H9 (cell line): ENCODE data around the gene CPXM2. TPM values are rescaled to one million over a fixed set of nuclear protein-coding genes. Genes with fewer than 3 reads are reported as not detected.

Experiments
- DNase-seq: peaks from one replicate; pipeline ENCODE4 v3.0.0-alpha.2; 2017
- H2AFZ ChIP-seq: one replicate; pipeline ENCODE4 v1.6.1; 2013; ENCODE audit warnings: mild to moderate bottlenecking, low read length, control low read depth, moderate library complexity
- H2AK5ac ChIP-seq: 2 replicates; pipeline ENCODE4 v1.6.1; 2013; ENCODE audit warnings: low read length, control low read depth, mixed read lengths; ENCODE audit not compliant: insufficient read length
- H2BK120ac ChIP-seq: one replicate; pipeline ENCODE4 v1.6.1; 2013; ENCODE audit warnings: low read depth, mild to moderate bottlenecking, low read length, control low read depth, inconsistent platforms; ENCODE audit not compliant: poor library complexity, severe bottlenecking
- H2BK12ac ChIP-seq: 2 replicates; pipeline ENCODE4 v1.6.1; 2013; ENCODE audit warnings: low read length, control low read depth, mixed read lengths, low read depth; ENCODE audit not compliant: insufficient read length
- H2BK15ac ChIP-seq: 2 replicates; pipeline ENCODE4 v1.6.1; 2013; ENCODE audit warnings: low read depth, low read length, control low read depth
- H2BK20ac ChIP-seq: one replicate; pipeline ENCODE4 v1.6.1; 2013; ENCODE audit warnings: low read depth, mild to moderate bottlenecking, low read length, control low read depth, inconsistent platforms; ENCODE audit not compliant: poor library complexity, severe bottlenecking
- H2BK5ac ChIP-seq: 2 replicates; pipeline ENCODE4 v1.6.1; 2013; ENCODE audit warnings: low read length, control low read depth, mixed read lengths; ENCODE audit not compliant: insufficient read length
- H3K14ac ChIP-seq: 2 replicates; pipeline ENCODE4 v1.6.1; 2013; ENCODE audit warnings: low read length, control low read depth; ENCODE audit not compliant: insufficient read depth
- H3K18ac ChIP-seq: 2 replicates; pipeline ENCODE4 v1.6.1; 2013; ENCODE audit warnings: low read depth, mild to moderate bottlenecking, mixed read lengths, low read length, control low read depth; ENCODE audit not compliant: insufficient read length
- H3K23ac ChIP-seq: 2 replicates; pipeline ENCODE4 v1.6.1; 2013; ENCODE audit warnings: low read length, control low read depth, mixed read lengths, low read depth; ENCODE audit not compliant: insufficient read length
- H3K23me2 ChIP-seq: 2 replicates; pipeline ENCODE4 v1.6.1; 2013; ENCODE audit warnings: low read depth, mild to moderate bottlenecking, mixed read lengths, low read length, control low read depth; ENCODE audit not compliant: insufficient read length, poor library complexity, severe bottlenecking
- H3K27ac ChIP-seq: 2 replicates; pipeline ENCODE4 v1.5.1; 2013; ENCODE audit warnings: low read length, control low read depth, mixed read lengths, low read depth; ENCODE audit not compliant: insufficient read length
- H3K27me3 ChIP-seq: 2 replicates; pipeline ENCODE4 v1.6.1; 2013; ENCODE audit warnings: low read length, control low read depth, inconsistent platforms; ENCODE audit not compliant: insufficient read depth
- H3K4ac ChIP-seq: 2 replicates; pipeline ENCODE4 v1.6.1; 2013; ENCODE audit warnings: low read depth, mild to moderate bottlenecking, control low read depth, inconsistent platforms, low read length, moderate library complexity
- H3K4me1 ChIP-seq: 2 replicates; pipeline ENCODE4 v1.6.1; 2013; ENCODE audit warnings: low read length, control low read depth, inconsistent platforms; ENCODE audit not compliant: insufficient read depth
- H3K4me2 ChIP-seq: 2 replicates; pipeline ENCODE4 v1.6.1; 2013; ENCODE audit warnings: low read length, control low read depth, mixed read lengths; ENCODE audit not compliant: insufficient read length, insufficient read depth
- H3K56ac ChIP-seq: 2 replicates; pipeline ENCODE4 v1.6.1; 2013; ENCODE audit warnings: low read depth, mild to moderate bottlenecking, mixed read lengths, low read length, control low read depth; ENCODE audit not compliant: insufficient read length
- H3K79me1 ChIP-seq: 2 replicates; pipeline ENCODE4 v1.6.1; 2013; ENCODE audit warnings: low read depth, mild to moderate bottlenecking, moderate library complexity, low read length, control low read depth, inconsistent platforms; ENCODE audit not compliant: insufficient read depth, poor library complexity, severe bottlenecking
- H3K79me2 ChIP-seq: 2 replicates; pipeline ENCODE4 v1.6.1; 2013; ENCODE audit warnings: low read length, control low read depth, inconsistent platforms; ENCODE audit not compliant: insufficient read depth
- H3K9ac ChIP-seq: 2 replicates; pipeline ENCODE4 v1.6.1; 2013; ENCODE audit warnings: low read length, control low read depth, mixed read lengths; ENCODE audit not compliant: insufficient read length; ENCODE audit errors: extremely low read depth
- H3K9me3 ChIP-seq: one replicate; pipeline ENCODE4 v1.6.1; 2013; ENCODE audit warnings: low read depth, low read length, inconsistent platforms; ENCODE audit not compliant: control insufficient read depth
- H3T11ph ChIP-seq: one replicate; pipeline ENCODE4 v1.6.1; 2013; ENCODE audit warnings: mild to moderate bottlenecking, low read length, control low read depth, inconsistent platforms
- H4K20me1 ChIP-seq: one replicate; pipeline ENCODE4 v1.6.1; 2013; ENCODE audit not compliant: control insufficient read depth, insufficient read length, insufficient read depth
- H4K5ac ChIP-seq: 2 replicates; pipeline ENCODE4 v1.6.1; 2013; ENCODE audit warnings: low read depth, mild to moderate bottlenecking, mixed read lengths, low read length, control low read depth; ENCODE audit not compliant: insufficient read length
- H4K8ac ChIP-seq: replicated peaks from 2 replicates; pipeline ENCODE4 v1.6.1; 2013; ENCODE audit warnings: low read length, control low read depth, mixed read lengths, low read depth; ENCODE audit not compliant: insufficient read length
- H4K91ac ChIP-seq: 2 replicates; pipeline ENCODE4 v1.6.1; 2013; ENCODE audit warnings: low read depth, mild to moderate bottlenecking, moderate library complexity, mixed read lengths, low read length, control low read depth; ENCODE audit not compliant: insufficient read length
- H3K27ac Mint-ChIP-seq, 3 experiments: 2 replicates in 2 of 3; 3 replicates in 1 of 3; pipeline ENCODE4 v1.8.0; 2020 to 2021; ENCODE audit warnings: mixed read lengths in 3 of 3, mild to moderate bottlenecking in 1 of 3, moderate library complexity in 1 of 3
- H3K27me3 Mint-ChIP-seq: 2 replicates; pipeline ENCODE4 v1.8.0; 2021; ENCODE audit warnings: low read depth, mild to moderate bottlenecking, moderate library complexity, mixed read lengths
- H3K36me3 Mint-ChIP-seq, 3 experiments: 2 replicates in 2 of 3; 3 replicates in 1 of 3; pipeline ENCODE4 v1.8.0; 2020 to 2021; ENCODE audit warnings: low read depth in 3 of 3, mixed read lengths in 3 of 3; ENCODE audit not compliant: insufficient read depth in 1 of 3
- H3K4me1 Mint-ChIP-seq, 2 experiments: 2 replicates each; pipeline ENCODE4 v1.8.0; 2020; ENCODE audit warnings: mixed read lengths in 2 of 2
- H3K4me3 Mint-ChIP-seq, 2 experiments: 2 replicates in 1 of 2; 3 replicates in 1 of 2; pipeline ENCODE4 v1.8.0; 2020 to 2021; ENCODE audit warnings: mild to moderate bottlenecking in 2 of 2, mixed read lengths in 2 of 2, moderate library complexity in 1 of 2
- H3K9me3 Mint-ChIP-seq, 2 experiments: 2 replicates in 1 of 2; 3 replicates in 1 of 2; pipeline ENCODE4 v1.8.0; 2020; ENCODE audit warnings: mild to moderate bottlenecking in 2 of 2, mixed read lengths in 2 of 2, moderate library complexity in 1 of 2
- WGBS: extraction: QIAGEN DNeasy Blood & Tissue Kit; methylation state at CpG from one replicate; pipeline ENCODE4 v1.1.7; 2013; ENCODE audit warnings: missing lambda C conversion rate, low lambda C conversion rate, mixed read lengths; ENCODE audit not compliant: insufficient read length; ENCODE audit errors: extremely low coverage; 5-methylcytosine and 5-hydroxymethylcytosine counted together
- total RNA-seq: library from RNA; stranded (reverse); gene quantifications from 2 replicates; pipeline ENCODE4 v1.2.1, GENCODE V29; 2021
- TF ChIP-seq, protein P1 (sequence below): fragments of 200-600 bp; sonication (generic); conservative IDR thresholded peaks from 3 replicates; pipeline ENCODE4 v1.8.0; 2021; ENCODE audit warnings: antibody characterized with exemption, mild to moderate bottlenecking

Gene CPXM2
- total RNA-seq, 1 experiment from 2014 or later: 1.7 TPM

DNA sequence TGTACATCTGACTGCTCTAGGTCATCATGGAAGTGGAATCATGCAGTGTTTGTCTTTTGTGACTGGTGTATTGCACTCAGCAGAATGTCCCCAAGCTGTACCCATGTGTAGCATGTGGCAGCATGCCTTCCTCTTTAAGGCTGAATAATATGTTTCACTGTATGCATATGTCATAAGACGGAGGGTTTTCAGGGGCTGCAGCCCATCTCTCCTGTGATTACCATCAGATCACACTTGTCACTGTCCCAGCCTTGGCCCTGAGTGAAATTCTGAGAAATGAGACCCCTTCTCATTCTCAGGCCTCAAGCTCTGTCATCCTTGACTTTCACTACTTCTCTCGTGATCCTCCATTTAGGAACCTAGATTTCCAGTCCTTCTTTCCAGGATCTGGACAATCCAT lies 50.0 kb downstream of the CPXM2 start:
- H3K14ac ChIP-seq: no peak overlapping the region
- H3K9me3 ChIP-seq: no peaks in the 10 kb centered on the region
- no peak overlapping the region for H2BK120ac ChIP-seq
- H2AFZ ChIP-seq: no peak overlapping the region
- H4K8ac ChIP-seq: no peak overlapping the region
- no peaks in the 10 kb centered on the region for H3K4me1 ChIP-seq
- H3K79me1 ChIP-seq: no peaks in the 10 kb centered on the region
- H3T11ph ChIP-seq: no peak overlapping the region
- H4K5ac ChIP-seq: no peak overlapping the region
- peak overlapping the region in 1 of 3 experiments; percentile 44; a peak in 2 of 7 replicates for H3K27ac Mint-ChIP-seq
- no peak overlapping the region for H2BK5ac ChIP-seq
- H3K4ac ChIP-seq: no peak overlapping the region
- no peak overlapping the region for H2BK12ac ChIP-seq
- H3K9me3 Mint-ChIP-seq: peaks cover 12 to 16% of the 10 kb centered on the region in 2 experiments
- H3K4me3 Mint-ChIP-seq: no peak overlapping the region
- H3K27ac ChIP-seq: no peak overlapping the region
- H3K27me3 ChIP-seq: no peaks in the 10 kb centered on the region
- peaks cover 4% of the 10 kb centered on the region for H3K27me3 Mint-ChIP-seq
- no CpG with 5 or more reads among the region's 2 CpGs for WGBS
- TF ChIP-seq, protein P1, sequence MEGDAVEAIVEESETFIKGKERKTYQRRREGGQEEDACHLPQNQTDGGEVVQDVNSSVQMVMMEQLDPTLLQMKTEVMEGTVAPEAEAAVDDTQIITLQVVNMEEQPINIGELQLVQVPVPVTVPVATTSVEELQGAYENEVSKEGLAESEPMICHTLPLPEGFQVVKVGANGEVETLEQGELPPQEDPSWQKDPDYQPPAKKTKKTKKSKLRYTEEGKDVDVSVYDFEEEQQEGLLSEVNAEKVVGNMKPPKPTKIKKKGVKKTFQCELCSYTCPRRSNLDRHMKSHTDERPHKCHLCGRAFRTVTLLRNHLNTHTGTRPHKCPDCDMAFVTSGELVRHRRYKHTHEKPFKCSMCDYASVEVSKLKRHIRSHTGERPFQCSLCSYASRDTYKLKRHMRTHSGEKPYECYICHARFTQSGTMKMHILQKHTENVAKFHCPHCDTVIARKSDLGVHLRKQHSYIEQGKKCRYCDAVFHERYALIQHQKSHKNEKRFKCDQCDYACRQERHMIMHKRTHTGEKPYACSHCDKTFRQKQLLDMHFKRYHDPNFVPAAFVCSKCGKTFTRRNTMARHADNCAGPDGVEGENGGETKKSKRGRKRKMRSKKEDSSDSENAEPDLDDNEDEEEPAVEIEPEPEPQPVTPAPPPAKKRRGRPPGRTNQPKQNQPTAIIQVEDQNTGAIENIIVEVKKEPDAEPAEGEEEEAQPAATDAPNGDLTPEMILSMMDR: no peak
- no peak overlapping the region for H3K9ac ChIP-seq
- H3K18ac ChIP-seq: no peak overlapping the region
- no peak overlapping the region for H2AK5ac ChIP-seq
- H4K20me1 ChIP-seq: no peaks in the 10 kb centered on the region
- no peak overlapping the region for H3K56ac ChIP-seq
- no peak overlapping the region for H3K23ac ChIP-seq
- H2BK15ac ChIP-seq: no peak overlapping the region
- H3K23me2 ChIP-seq: no peaks in the 10 kb centered on the region
- H4K91ac ChIP-seq: no peak overlapping the region
- no peak overlapping the region for H2BK20ac ChIP-seq
- H3K4me2 ChIP-seq: no peak overlapping the region
- no peaks in the 10 kb centered on the region for H3K79me2 ChIP-seq
- peaks cover 1 to 19% (median 2%) of the 10 kb centered on the region in 3 experiments; a peak in 5 of 7 replicates for H3K36me3 Mint-ChIP-seq
- DNase-seq: no peak
- H3K4me1 Mint-ChIP-seq: peaks cover 21 to 22% of the 10 kb centered on the region in 2 experiments
